Measurements from ENCODE around the gene AMIGO3. TPM values are rescaled to one million over a fixed set of nuclear protein-coding genes. Genes with fewer than 3 reads are reported as not detected.

AMIGO3 gene
- total and polyA plus RNA-seq, 2 experiments from 2014 or later: 2.9 to 10.4 TPM

GRCh38 chr3:49734752-49735151 is 15.3 kb upstream of the AMIGO3 start:
- Histone ChIP-seq H3K79me2 (replicated peaks; ENCODE audit: insufficient read depth) (no peaks in the 10 kb centered on the region), H3K4me2 (no peak overlapping the region), H3K9me2 (ENCODE audit: insufficient read depth) (no peaks in the 10 kb centered on the region), H3K4me3 (no peak overlapping the region), H3K27me3 (ENCODE audit: insufficient read depth) (no peaks in the 10 kb centered on the region), H3F3A (replicated peaks; ENCODE audit: low read depth) (0 out of 2 replicates have a peak, but pooled peaks cover 3% of the 10 kb centered on the region), H3K27ac (ENCODE audit: low read depth) (no peak overlapping the region), H4K20me1 (replicated peaks; ENCODE audit: insufficient read depth) (0 out of 2 replicates have a peak, but pooled peaks cover 5% of the 10 kb centered on the region), H3K36me3 (ENCODE audit: insufficient read depth) (peaks cover 15% of the 10 kb centered on the region), H2AFZ (no peak overlapping the region), H3K4me1 (ENCODE audit: insufficient read depth) (no peaks in the 10 kb centered on the region)
- H3K4me3 Mint-ChIP-seq: no peak overlapping the region
- no peak for DNase-seq (ENCODE audit: low spot score)
- H3K27ac Mint-ChIP-seq: no peak overlapping the region
- peaks cover 4% of the 10 kb centered on the region for H3K27me3 Mint-ChIP-seq (ENCODE audit: insufficient read depth, low read depth, poor library complexity)
- no peaks in the 10 kb centered on the region for H3K9me3 Mint-ChIP-seq
- no peak for ATAC-seq
- peaks cover 61% of the 10 kb centered on the region for H3K36me3 Mint-ChIP-seq (ENCODE audit: low read depth)
- no peaks in the 10 kb centered on the region for H3K4me1 Mint-ChIP-seq
- TF ChIP-seq ZNF114 (CRISPR knock-in tag; IDR thresholded peaks at IDR 0.05) (no peak), EZH2phosphoT487 (IDR thresholded peaks at IDR 0.05; ENCODE audit: unreplicated experiment) (no peak)

- ATAC-seq (no peak), DNase-seq (ENCODE audit: low spot score) (no peak)
- Mint-ChIP-seq H3K9me3 (no peaks in the 10 kb centered on the region), H3K4me1 (no peaks in the 10 kb centered on the region), H3K36me3 (ENCODE audit: low read depth) (peaks cover 54% of the 10 kb centered on the region), H3K27me3 (ENCODE audit: insufficient read depth, low read depth, poor library complexity) (peaks cover 7% of the 10 kb centered on the region), H3K27ac (no peak overlapping the region), H3K4me3 (no peak overlapping the region)
- Histone ChIP-seq H3K79me2 (replicated peaks; ENCODE audit: insufficient read depth) (no peaks in the 10 kb centered on the region), H3K4me3 (no peak overlapping the region), H4K20me1 (replicated peaks; ENCODE audit: insufficient read depth) (0 out of 2 replicates have a peak, but pooled peaks cover 5% of the 10 kb centered on the region), H3K36me3 (ENCODE audit: insufficient read depth) (peaks cover 15% of the 10 kb centered on the region), H3K27me3 (ENCODE audit: insufficient read depth) (no peaks in the 10 kb centered on the region), H3K4me1 (ENCODE audit: insufficient read depth) (no peaks in the 10 kb centered on the region), H2AFZ (no peak overlapping the region), H3K9me2 (ENCODE audit: insufficient read depth) (no peaks in the 10 kb centered on the region), H3F3A (replicated peaks; ENCODE audit: low read depth) (peaks cover 3% of the 10 kb centered on the region; the same call in 1 of the 2 replicates), H3K27ac (ENCODE audit: low read depth) (no peak overlapping the region), H3K4me2 (no peak overlapping the region)
- TF ChIP-seq EZH2 (IDR thresholded peaks at IDR 0.05; ENCODE audit: low read depth, unreplicated experiment): no peak
- no peak for TF ChIP-seq NANOG (IDR thresholded peaks at IDR 0.05; ENCODE audit: borderline replicate concordance)
- no peak for TF ChIP-seq EZH2phosphoT487 (IDR thresholded peaks at IDR 0.05; ENCODE audit: unreplicated experiment)
- no peak for TF ChIP-seq ZNF331 (CRISPR knock-in tag; IDR thresholded peaks at IDR 0.05; ENCODE audit: low read depth)
- TF ChIP-seq CREB1 (CRISPR knock-in tag; IDR thresholded peaks at IDR 0.05; ENCODE audit: low read depth): no peak
- TF ChIP-seq REST (IDR thresholded peaks at IDR 0.05; ENCODE audit: unreplicated experiment): no peak
- TF ChIP-seq ETS1 (IDR thresholded peaks at IDR 0.05): no peak
- TF ChIP-seq ZNF462 (CRISPR knock-in tag; IDR thresholded peaks at IDR 0.05): no peak
- no peak for TF ChIP-seq STAT1 (IDR thresholded peaks at IDR 0.05; ENCODE audit: unreplicated experiment)
- no peak for TF ChIP-seq ZNF114 (CRISPR knock-in tag; IDR thresholded peaks at IDR 0.05)
- TF ChIP-seq JUNB (IDR thresholded peaks at IDR 0.05; ENCODE audit: unreplicated experiment): no peak
- no peak for TF ChIP-seq POLR2AphosphoS5 (IDR thresholded peaks at IDR 0.05; ENCODE audit: low read depth)
Observed at GRCh38 chr3:49733551-49733950, 14.1 kb upstream of the AMIGO3 start.
